ENCODE data around the gene MDH1B. TPM values are rescaled to one million over a fixed set of nuclear protein-coding genes. Genes with fewer than 3 reads are reported as not detected.

The MDH1B gene
- total and polyA plus RNA-seq, 11 donors, result 0.30 to 2.0 (median 1.00) TPM

DNA sequence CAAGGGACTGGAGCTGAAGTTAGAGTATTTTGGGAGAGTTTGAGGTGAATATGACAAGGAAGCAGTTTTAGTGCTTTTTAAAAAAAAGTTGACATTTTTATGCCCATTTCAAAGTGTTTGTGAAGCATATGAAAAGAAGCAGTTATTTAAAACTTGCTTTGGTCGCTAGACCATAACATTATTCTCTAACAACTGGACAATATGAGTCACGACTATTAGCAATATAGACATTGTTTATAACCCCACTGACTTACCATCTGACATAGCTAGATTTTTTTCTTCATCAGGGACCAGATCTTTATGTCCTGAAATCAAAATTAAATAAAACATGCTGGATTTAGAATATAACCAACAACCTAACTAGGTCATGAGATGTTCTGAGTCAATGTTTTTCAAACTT, 24.3 kb downstream of the MDH1B start:
- ATAC-seq, result no peak
- TF ChIP-seq CTCF (IDR thresholded peaks at IDR 0.05), result no peak
- no peak for TF ChIP-seq POLR2A (IDR thresholded peaks at IDR 0.05)
- Histone ChIP-seq H3K27me3 (no peaks in the 10 kb centered on the region), H3K4me3 (no peak overlapping the region), H3K9me3 (no peaks in the 10 kb centered on the region), H3K36me3 (no peaks in the 10 kb centered on the region), H3K27ac (no peak overlapping the region), H3K4me1 (no peaks in the 10 kb centered on the region)
- 50 to 69% (median 57%) methylated on average over 2 of the region's 2 CpGs for WGBS, 4 donors
- intact Hi-C loops (cut with DNase I), result no loop called here
- DNase-seq, result no peak

- H3K4me3 ChIP-seq, result no peak overlapping the region
- intact Hi-C loops (cut with DNase I), result no loop called here
- H3K4me1 ChIP-seq, result no peaks in the 10 kb centered on the region
- H3K27me3 ChIP-seq, result no peaks in the 10 kb centered on the region
- H3K36me3 ChIP-seq, result no peaks in the 10 kb centered on the region
- ATAC-seq (no peak), DNase-seq (no peak)
- TF ChIP-seq POLR2A (IDR thresholded peaks at IDR 0.05) (no peak), CTCF (IDR thresholded peaks at IDR 0.05) (no peak)
- no peak overlapping the region for H3K27ac ChIP-seq
- WGBS, 4 donors, result 59 to 74% (median 73%) methylated on average over 2 of the region's 2 CpGs
- no peaks in the 10 kb centered on the region for H3K9me3 ChIP-seq
Observed at GRCh38 chr2:206739271-206739670, 25.9 kb downstream of the MDH1B start.

DNA sequence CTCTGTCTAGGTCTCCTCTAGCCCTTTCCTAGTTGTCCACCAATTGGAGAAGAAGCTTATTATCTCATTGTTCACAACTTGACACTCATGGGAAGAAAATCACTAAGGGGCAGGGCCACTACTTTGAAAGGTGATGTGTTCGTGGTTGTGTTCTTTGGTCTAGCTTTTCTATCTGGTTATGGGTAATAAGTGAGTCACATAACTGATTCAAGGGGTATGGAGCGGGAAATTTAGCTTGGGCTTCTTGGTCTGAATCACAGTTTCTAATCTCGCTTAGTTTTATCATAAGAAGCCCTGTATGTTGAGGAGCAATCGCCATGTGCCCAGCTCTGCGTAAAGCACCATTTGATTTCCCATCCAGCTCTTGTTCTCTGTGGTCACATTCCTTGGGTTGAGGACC, 28.2 kb downstream of the MDH1B start:
- Histone ChIP-seq H3K4me3 (no peak overlapping the region), H3K9me3 (no peaks in the 10 kb centered on the region), H3K36me3 (no peaks in the 10 kb centered on the region), H3K4me1 (no peaks in the 10 kb centered on the region), H3K27ac (no peak overlapping the region), H3K27me3 (no peaks in the 10 kb centered on the region)
- no peak for TF ChIP-seq POLR2A (IDR thresholded peaks at IDR 0.05)
- no peak for TF ChIP-seq CTCF (IDR thresholded peaks at IDR 0.05)
- no peak for ATAC-seq
- no peak for DNase-seq
- 83 to 87% (median 87%) methylated on average over 5 of the region's 5 CpGs for WGBS, 4 donors
- intact Hi-C loops (cut with DNase I), result no loop called here

GRCh38 chr2:206733341-206733740, 31.8 kb downstream of the MDH1B start:
- H3K4me1 ChIP-seq, result peaks cover 0 to 8% (median 1%) of the 10 kb centered on the region in 12 donors
- intact Hi-C loops (cut with DNase I), result no loop called here
- H3K36me3 ChIP-seq, result no peaks in the 10 kb centered on the region
- no peak for TF ChIP-seq POLR2A (IDR thresholded peaks at IDR 0.05)
- no peak for TF ChIP-seq CTCF (IDR thresholded peaks at IDR 0.05)
- no peak overlapping the region for H3K27ac ChIP-seq
- ATAC-seq, result no peak
- H3K27me3 ChIP-seq, result no peaks in the 10 kb centered on the region
- no peak for DNase-seq
- H3K4me3 ChIP-seq, result no peak overlapping the region
- 57 to 76% (median 74%) methylated on average over 2 of the region's 2 CpGs for whole genome bisulfite sequencing, 4 donors
- peaks cover 0 to 3% (median 0%) of the 10 kb centered on the region in 12 donors for H3K9me3 ChIP-seq

All from heart left ventricle (tissue), 16 donors.